Mesenchymal stem cell (in vitro differentiated cells and primary cell): ENCODE measurements around the gene VPS45.

Experiments
- DNase-seq: peaks from one replicate; pipeline ENCODE4 v3.0.0-alpha.2; 2013
- H2AFZ ChIP-seq: one replicate; pipeline ENCODE4 v1.6.1; 2013; ENCODE audit warnings: low read depth, mild to moderate bottlenecking, control low read depth, inconsistent platforms, low read length, moderate library complexity
- H2AK5ac ChIP-seq: 2 replicates; pipeline ENCODE4 v1.6.1; 2013; ENCODE audit warnings: low read length, moderate library complexity, mild to moderate bottlenecking, inconsistent platforms; ENCODE audit not compliant: severe bottlenecking
- H2BK120ac ChIP-seq: one replicate; pipeline ENCODE4 v1.6.1; 2013; ENCODE audit warnings: low read depth, mild to moderate bottlenecking, inconsistent platforms, low read length, moderate library complexity
- H2BK12ac ChIP-seq, 2 experiments: one replicate each; pipeline ENCODE4 v1.6.1; 2013; ENCODE audit warnings: inconsistent platforms in 2 of 2, low read length in 2 of 2, mild to moderate bottlenecking in 2 of 2, moderate library complexity in 2 of 2, control low read depth in 1 of 2
- H2BK15ac ChIP-seq: one replicate; pipeline ENCODE4 v1.6.1; 2013; ENCODE audit warnings: mild to moderate bottlenecking, low read depth, inconsistent platforms; ENCODE audit not compliant: poor library complexity, severe bottlenecking
- H2BK5ac ChIP-seq: 2 replicates; pipeline ENCODE4 v1.6.1; 2013; ENCODE audit warnings: low read depth, mild to moderate bottlenecking, low read length, control low read depth, inconsistent platforms; ENCODE audit not compliant: poor library complexity, severe bottlenecking
- H3K14ac ChIP-seq, 2 experiments: one replicate each; pipeline ENCODE4 v1.6.1; 2013; ENCODE audit warnings: inconsistent platforms in 2 of 2, low read length in 2 of 2, control low read depth in 1 of 2, mild to moderate bottlenecking in 1 of 2, moderate library complexity in 1 of 2
- H3K18ac ChIP-seq, 2 experiments: one replicate each; pipeline ENCODE4 v1.6.1; 2013; ENCODE audit warnings: inconsistent platforms in 2 of 2, low read length in 2 of 2, control low read depth in 1 of 2, low read depth in 1 of 2, mild to moderate bottlenecking in 1 of 2
- H3K23ac ChIP-seq, 2 experiments: one replicate each; pipeline ENCODE4 v1.6.1; 2013; ENCODE audit warnings: inconsistent platforms in 2 of 2, low read length in 2 of 2, mild to moderate bottlenecking in 2 of 2, moderate library complexity in 2 of 2, control low read depth in 1 of 2
- H3K27ac ChIP-seq: 2 replicates; pipeline ENCODE4 v1.5.1; 2013; ENCODE audit warnings: mild to moderate bottlenecking, moderate library complexity, low read length, control low read depth, inconsistent platforms; ENCODE audit not compliant: poor library complexity, severe bottlenecking
- H3K27me3 ChIP-seq, 2 experiments: 2 replicates each; pipeline versions ENCODE4 v1.6.1 to v1.7.0; 2013; ENCODE audit warnings: low read length in 2 of 2, mild to moderate bottlenecking in 2 of 2, moderate library complexity in 2 of 2, control low read depth in 1 of 2, inconsistent platforms in 1 of 2; ENCODE audit not compliant: control insufficient read depth in 1 of 2, insufficient read depth in 1 of 2
- H3K36me3 ChIP-seq, 2 experiments: 2 replicates each; pipeline versions ENCODE4 v1.6.1 to v1.7.0; 2013; ENCODE audit warnings: low read length in 2 of 2, control low read depth in 1 of 2, inconsistent platforms in 1 of 2, low read depth in 1 of 2, mild to moderate bottlenecking in 1 of 2; ENCODE audit not compliant: insufficient read depth in 2 of 2, control insufficient read depth in 1 of 2
- H3K4ac ChIP-seq, 2 experiments: one replicate each; pipeline ENCODE4 v1.6.1; 2013; ENCODE audit warnings: inconsistent platforms in 2 of 2, low read length in 2 of 2, mild to moderate bottlenecking in 2 of 2, moderate library complexity in 2 of 2, control low read depth in 1 of 2, low read depth in 1 of 2
- H3K4me1 ChIP-seq: 2 replicates; pipeline ENCODE4 v1.6.1; 2013; ENCODE audit warnings: low read depth, low read length, control low read depth; ENCODE audit not compliant: control insufficient read depth, insufficient read depth
- H3K4me2 ChIP-seq: 2 replicates; pipeline ENCODE4 v1.6.1; 2013; ENCODE audit warnings: low read length, mild to moderate bottlenecking, inconsistent platforms; ENCODE audit not compliant: poor library complexity, severe bottlenecking
- H3K4me3 ChIP-seq, 2 experiments: 2 replicates each; pipeline versions ENCODE4 v1.5.1 to v1.7.0; 2013; ENCODE audit warnings: low read length in 2 of 2, mild to moderate bottlenecking in 2 of 2, control low read depth in 1 of 2, low read depth in 1 of 2; ENCODE audit not compliant: insufficient read depth in 1 of 2
- H3K79me1 ChIP-seq: replicated peaks from 2 replicates; pipeline ENCODE4 v1.6.1; 2013; ENCODE audit warnings: mild to moderate bottlenecking, control low read depth, low read length, inconsistent platforms; ENCODE audit not compliant: poor library complexity, severe bottlenecking
- H3K9ac ChIP-seq: 2 replicates; pipeline ENCODE4 v1.7.0; 2013; ENCODE audit warnings: mild to moderate bottlenecking, low read length, moderate library complexity
- H3K9me3 ChIP-seq: 2 replicates; pipeline ENCODE4 v1.7.0; 2013; ENCODE audit warnings: mild to moderate bottlenecking, low read length; ENCODE audit not compliant: control insufficient read depth
- H4K8ac ChIP-seq: one replicate; pipeline ENCODE4 v1.6.1; 2013; ENCODE audit warnings: inconsistent platforms, mild to moderate bottlenecking, low read length, moderate library complexity
- H4K91ac ChIP-seq: one replicate; pipeline ENCODE4 v1.6.1; 2013; ENCODE audit warnings: mild to moderate bottlenecking, low read length, inconsistent platforms
- WGBS: methylation state at CpG from one replicate; pipeline ENCODE4 v1.1.7; 2013; ENCODE audit warnings: mixed read lengths; 5-methylcytosine and 5-hydroxymethylcytosine counted together

VPS45 gene

DNA sequence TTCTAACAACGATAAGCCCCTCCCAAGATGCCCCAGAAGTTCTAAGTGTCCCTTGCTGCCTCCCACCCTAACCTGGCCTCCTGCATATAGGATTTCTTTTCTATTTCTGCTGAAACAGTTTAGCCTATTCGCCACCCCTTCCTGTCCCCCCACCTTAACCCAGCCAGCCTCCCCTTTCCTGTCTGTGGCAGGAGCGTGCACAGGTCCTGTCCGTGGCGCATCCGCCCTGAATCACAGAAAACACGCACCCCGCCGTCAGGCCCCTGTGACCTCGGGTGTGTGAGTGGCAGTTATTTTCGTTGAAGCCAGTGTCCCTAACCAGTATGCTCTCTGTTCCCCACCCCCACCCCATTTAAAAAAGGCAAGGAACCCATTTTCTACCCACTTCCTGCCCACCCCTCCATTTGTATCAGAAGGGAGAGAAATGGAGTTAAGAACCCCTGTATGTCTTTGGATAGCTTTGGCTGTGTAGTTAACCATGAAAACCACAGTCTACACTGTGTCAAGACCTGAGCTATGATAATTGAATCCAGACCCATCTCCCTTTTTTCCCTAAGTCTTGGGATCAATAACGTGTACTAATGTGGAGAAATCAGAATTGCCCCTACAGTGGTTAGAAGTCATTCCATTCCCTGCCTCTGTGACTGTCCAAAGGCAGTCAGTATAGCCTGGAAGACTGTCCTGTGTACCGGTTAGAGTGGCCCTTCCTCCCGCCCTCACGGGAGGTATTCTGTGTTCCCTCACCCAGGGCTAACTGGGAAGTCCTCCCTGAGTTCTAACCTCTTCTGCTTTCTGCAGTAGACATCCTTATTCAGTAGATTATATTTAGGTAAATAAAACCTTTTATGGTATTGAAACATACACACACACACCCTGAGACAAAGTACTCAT lies 84.0 kb downstream of the VPS45 start:
- H3K36me3 ChIP-seq: peaks cover 21 to 43% of the 10 kb centered on the region in 2 experiments
- peak overlapping the region; percentile 20 for H4K91ac ChIP-seq
- H2BK12ac ChIP-seq: no peak overlapping the region
- H2BK120ac ChIP-seq: no peak overlapping the region
- H3K79me1 ChIP-seq: peaks cover 4% of the 10 kb centered on the region
- H3K4me3 ChIP-seq: peak overlapping the region; percentile 49 to 96
- H3K9ac ChIP-seq: peak overlapping the region; percentile 98
- 27% methylated on average over 9 of the region's 15 CpGs for WGBS
- peak overlapping the region; percentile 61 for H2BK15ac ChIP-seq
- H2BK5ac ChIP-seq: peak overlapping the region; percentile 20
- H3K9me3 ChIP-seq: no peaks in the 10 kb centered on the region
- peak overlapping the region in 1 of 2 experiments; percentile 84 for H3K4ac ChIP-seq
- H3K18ac ChIP-seq: peak overlapping the region; percentile 16 to 81
- DNase-seq: peak; percentile 51
- H3K27ac ChIP-seq: peak overlapping the region; percentile 54
- H2AFZ ChIP-seq: no peak overlapping the region
- H2AK5ac ChIP-seq: peak overlapping the region; percentile 16
- peak overlapping the region in 1 of 2 experiments; percentile 23 for H3K14ac ChIP-seq
- no peaks in the 10 kb centered on the region for H3K27me3 ChIP-seq
- H3K23ac ChIP-seq: peak overlapping the region in 1 of 2 experiments; percentile 83
- peak overlapping the region; percentile 75 for H3K4me2 ChIP-seq
- peaks cover 17% of the 10 kb centered on the region for H3K4me1 ChIP-seq
- H4K8ac ChIP-seq: no peak overlapping the region

DNA sequence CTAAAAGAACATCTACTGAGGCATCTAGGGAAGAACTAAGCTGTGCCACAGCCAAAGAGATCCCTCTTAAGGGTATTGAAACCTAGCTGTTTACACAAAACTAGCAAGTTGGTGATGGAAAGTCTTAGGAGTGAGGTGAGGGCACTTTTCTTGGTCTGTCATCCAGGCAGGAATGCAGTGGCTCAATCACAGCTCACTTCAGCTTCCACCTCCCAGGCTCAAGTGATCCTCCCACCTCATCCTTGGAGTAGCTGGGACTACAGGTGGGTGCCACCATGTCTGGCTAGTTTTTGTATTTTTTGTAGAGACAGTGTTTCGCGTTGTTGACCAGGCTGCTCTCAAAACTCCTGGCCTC lies 84.6 kb downstream of the VPS45 start:
- Histone ChIP-seq H3K79me1 (peaks cover 4% of the 10 kb centered on the region), H3K27ac (peak overlapping the region; percentile 54), H3K4ac (no peak overlapping the region), H2BK15ac (no peak overlapping the region), H3K18ac (no peak overlapping the region), H2BK5ac (no peak overlapping the region), H3K4me2 (peak overlapping the region; percentile 75), H3K36me3 (peaks cover 26 to 50% of the 10 kb centered on the region in 2 experiments), H4K91ac (no peak overlapping the region), H4K8ac (no peak overlapping the region), H2AFZ (no peak overlapping the region), H3K27me3 (no peaks in the 10 kb centered on the region), H2AK5ac (no peak overlapping the region), H3K4me1 (peaks cover 22% of the 10 kb centered on the region), H3K9ac (peak overlapping the region; percentile 98), H2BK120ac (no peak overlapping the region), H3K23ac (no peak overlapping the region), H3K9me3 (no peaks in the 10 kb centered on the region), H3K4me3 (peak overlapping the region in 1 of 2 experiments; percentile 96), H3K14ac (no peak overlapping the region), H2BK12ac (no peak overlapping the region)
- DNase-seq: peak; percentile 73
- 84% methylated on average over 2 of the region's 2 CpGs for WGBS

GRCh38 chr1:150152772-150153456 lies 85.3 kb downstream of the VPS45 start:
- no peak overlapping the region for H2BK5ac ChIP-seq
- H3K4ac ChIP-seq: no peak overlapping the region
- H3K9ac ChIP-seq: peak overlapping the region; percentile 98
- DNase-seq: peak; percentile 85
- peak overlapping the region in 1 of 2 experiments; percentile 96 for H3K4me3 ChIP-seq
- no peaks in the 10 kb centered on the region for H3K9me3 ChIP-seq
- no peak overlapping the region for H3K4me2 ChIP-seq
- peaks cover 25% of the 10 kb centered on the region for H3K4me1 ChIP-seq
- H2BK12ac ChIP-seq: no peak overlapping the region
- H2AK5ac ChIP-seq: no peak overlapping the region
- H3K36me3 ChIP-seq: peaks cover 30 to 57% of the 10 kb centered on the region in 2 experiments
- H2BK120ac ChIP-seq: no peak overlapping the region
- H3K14ac ChIP-seq: no peak overlapping the region
- H3K79me1 ChIP-seq: peaks cover 4% of the 10 kb centered on the region
- H3K27ac ChIP-seq: no peak overlapping the region
- no peak overlapping the region for H3K18ac ChIP-seq
- H2AFZ ChIP-seq: no peak overlapping the region
- H3K23ac ChIP-seq: no peak overlapping the region
- no peak overlapping the region for H4K91ac ChIP-seq
- no peak overlapping the region for H2BK15ac ChIP-seq
- no peaks in the 10 kb centered on the region for H3K27me3 ChIP-seq
- no peak overlapping the region for H4K8ac ChIP-seq
- WGBS: 75% methylated on average over 8 of the region's 8 CpGs

DNA sequence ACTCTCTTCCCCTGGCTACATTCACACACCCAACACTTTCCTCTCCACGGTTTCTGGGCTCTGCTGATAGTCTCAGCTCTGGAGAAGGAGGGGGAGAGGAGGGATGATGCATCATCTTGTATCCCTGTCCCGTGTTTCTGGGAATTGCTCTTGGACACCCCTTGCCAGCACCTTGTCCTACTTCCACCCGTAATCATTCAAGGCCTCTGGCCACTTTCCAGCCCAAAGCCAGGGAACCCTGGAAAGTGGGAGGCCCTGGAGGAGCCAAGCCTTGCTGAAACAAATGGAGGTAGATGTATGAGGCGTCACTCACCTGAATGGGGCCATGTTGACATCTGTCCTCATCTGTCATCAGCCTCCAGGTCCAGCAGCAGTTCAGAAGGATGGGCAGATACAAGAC lies 86.6 kb downstream of the VPS45 start:
- no peak overlapping the region for H2BK12ac ChIP-seq
- H2AFZ ChIP-seq: no peak overlapping the region
- H4K8ac ChIP-seq: no peak overlapping the region
- no peak overlapping the region for H2BK15ac ChIP-seq
- H3K4me2 ChIP-seq: no peak overlapping the region
- H3K23ac ChIP-seq: no peak overlapping the region
- H3K27me3 ChIP-seq: no peaks in the 10 kb centered on the region
- no peak overlapping the region for H2AK5ac ChIP-seq
- DNase-seq: no peak
- no peak overlapping the region for H3K4me3 ChIP-seq
- H4K91ac ChIP-seq: no peak overlapping the region
- 100% methylated on average over 1 of the region's 4 CpGs for WGBS
- no peak overlapping the region for H3K18ac ChIP-seq
- H2BK5ac ChIP-seq: no peak overlapping the region
- H3K14ac ChIP-seq: no peak overlapping the region
- H3K4me1 ChIP-seq: peaks cover 31% of the 10 kb centered on the region
- H2BK120ac ChIP-seq: no peak overlapping the region
- no peak overlapping the region for H3K4ac ChIP-seq
- H3K79me1 ChIP-seq: peaks cover 4% of the 10 kb centered on the region
- no peak overlapping the region for H3K27ac ChIP-seq
- H3K9ac ChIP-seq: peak overlapping the region; percentile 98
- H3K9me3 ChIP-seq: no peaks in the 10 kb centered on the region
- peaks cover 40 to 69% of the 10 kb centered on the region in 2 experiments for H3K36me3 ChIP-seq
